Activated naive CD4-positive, alpha-beta T cell treated with anti-CD3 and anti-CD28 coated beads for 36 hours (primary cell): Measurements from ENCODE around the gene FTCD. TPM values are rescaled to one million over a fixed set of nuclear protein-coding genes. Genes with fewer than 3 reads are reported as not detected.

Source experiments
- CTCF ChIA-PET: fragments of 350-600 bp; sonication (Branson Sonifier 250); formaldehyde crosslinking; loops from one replicate; lab custom pipeline; 2021; ENCODE audit warnings: antibody characterized with exemption; lab: Charles Lee
- DNase-seq: peaks from one replicate; pipeline ENCODE4 v3.0.0-alpha.2; 2020
- H3K27ac Mint-ChIP-seq: one replicate; pipeline ENCODE4 v1.8.0; 2021; ENCODE audit warnings: mild to moderate bottlenecking, mixed read lengths
- H3K27me3 Mint-ChIP-seq: one replicate; pipeline ENCODE4 v1.8.0; 2021; ENCODE audit warnings: low read depth, mixed read lengths
- H3K36me3 Mint-ChIP-seq: one replicate; pipeline ENCODE4 v1.8.0; 2021; ENCODE audit warnings: low read depth, mixed read lengths
- H3K4me1 Mint-ChIP-seq: one replicate; pipeline ENCODE4 v1.8.0; 2021; ENCODE audit warnings: low read depth, mixed read lengths
- H3K4me3 Mint-ChIP-seq: one replicate; pipeline ENCODE4 v1.8.0; 2021; ENCODE audit warnings: mild to moderate bottlenecking, moderate library complexity, mixed read lengths
- H3K9me3 Mint-ChIP-seq: one replicate; pipeline ENCODE4 v1.8.0; 2021; ENCODE audit warnings: mixed read lengths
- intact Hi-C: fragments of 100-400 bp; cut with micrococcal nuclease; formaldehyde crosslinking; loops from one replicate; pipeline ENCODE4 v1.15.1; 2023
- total RNA-seq, 2 experiments: library from RNA; stranded (reverse); gene quantifications; one replicate each; pipeline ENCODE4 v1.2.3, GENCODE V29; 2021

Gene FTCD
- total RNA-seq, 2 experiments from 2014 or later = not detected

- no peak overlapping the region for H3K27ac Mint-ChIP-seq
- DNase-seq = no peak
- peaks cover 4% of the 10 kb centered on the region for H3K36me3 Mint-ChIP-seq
- no peaks in the 10 kb centered on the region for H3K27me3 Mint-ChIP-seq
- H3K4me1 Mint-ChIP-seq = no peaks in the 10 kb centered on the region
- no peaks in the 10 kb centered on the region for H3K9me3 Mint-ChIP-seq
- CTCF ChIA-PET = no interaction called here
- H3K4me3 Mint-ChIP-seq = no peak overlapping the region
- intact Hi-C loops = no loop called here
Measured at GRCh38 chr21:46191686-46192575, 36.6 kb upstream of the FTCD start.

- H3K27ac Mint-ChIP-seq = no peak overlapping the region
- no peaks in the 10 kb centered on the region for H3K27me3 Mint-ChIP-seq
- H3K4me1 Mint-ChIP-seq = no peaks in the 10 kb centered on the region
- H3K36me3 Mint-ChIP-seq = peaks cover 4% of the 10 kb centered on the region
- DNase-seq = no peak
- intact Hi-C loops = no loop called here
- no peak overlapping the region for H3K4me3 Mint-ChIP-seq
- CTCF ChIA-PET = interaction anchor here (1.3 kb wide), 1 partner anchor 38 kb away, joined by 4 read pairs; no protein-coding TSS in a partner anchor
- no peaks in the 10 kb centered on the region for H3K9me3 Mint-ChIP-seq
Measured at GRCh38 chr21:46191257-46191685, 35.9 kb upstream of the FTCD start.

GRCh38 chr21:46190491-46191131 lies 35.2 kb upstream of the FTCD start:
- CTCF ChIA-PET = interaction anchor here (1.3 kb wide), 1 partner anchor 38 kb away, joined by 4 read pairs; no protein-coding TSS in a partner anchor
- Mint-ChIP-seq H3K9me3 (no peaks in the 10 kb centered on the region), H3K36me3 (peaks cover 4% of the 10 kb centered on the region), H3K27ac (no peak overlapping the region), H3K27me3 (no peaks in the 10 kb centered on the region), H3K4me3 (no peak overlapping the region), H3K4me1 (peaks cover under 1% of the 10 kb centered on the region)
- intact Hi-C loops = no loop called here
- no peak for DNase-seq

- Mint-ChIP-seq H3K36me3 (peaks cover 3% of the 10 kb centered on the region), H3K27ac (no peak overlapping the region), H3K9me3 (no peaks in the 10 kb centered on the region), H3K4me1 (peaks cover 4% of the 10 kb centered on the region), H3K27me3 (no peaks in the 10 kb centered on the region), H3K4me3 (no peak overlapping the region)
- no peak for DNase-seq
- intact Hi-C loops = no loop called here
- CTCF ChIA-PET = interaction anchor here (0.5 to 1.3 kb wide), 2 partner anchors 37 to 152 kb away, joined by 3 to 4 read pairs; no protein-coding TSS in a partner anchor
Measured at GRCh38 chr21:46189959-46190490, 34.6 kb upstream of the FTCD start.

- Mint-ChIP-seq H3K9me3 (no peaks in the 10 kb centered on the region), H3K36me3 (peaks cover 1% of the 10 kb centered on the region), H3K4me3 (no peak overlapping the region), H3K27ac (no peak overlapping the region), H3K4me1 (peaks cover 4% of the 10 kb centered on the region), H3K27me3 (no peaks in the 10 kb centered on the region)
- CTCF ChIA-PET = interaction anchor here (0.5 kb wide), 1 partner anchor 152 kb away, joined by 3 read pairs; no protein-coding TSS in a partner anchor
- no peak for DNase-seq
- intact Hi-C loops = no loop called here
Measured at GRCh38 chr21:46189213-46189958, 34.0 kb upstream of the FTCD start.

- DNase-seq = no peak
- CTCF ChIA-PET = no interaction called here
- Mint-ChIP-seq H3K4me3 (no peak overlapping the region), H3K36me3 (no peaks in the 10 kb centered on the region), H3K27me3 (no peaks in the 10 kb centered on the region), H3K4me1 (peaks cover 4% of the 10 kb centered on the region), H3K27ac (no peak overlapping the region), H3K9me3 (no peaks in the 10 kb centered on the region)
- intact Hi-C loops = no loop called here
Measured at GRCh38 chr21:46188226-46189212, 33.1 kb upstream of the FTCD start.

GRCh38 chr21:46187814-46188213 lies 32.4 kb upstream of the FTCD start:
- H3K27ac Mint-ChIP-seq = no peak overlapping the region
- H3K9me3 Mint-ChIP-seq = no peaks in the 10 kb centered on the region
- no peak for DNase-seq
- no peaks in the 10 kb centered on the region for H3K27me3 Mint-ChIP-seq
- no peaks in the 10 kb centered on the region for H3K36me3 Mint-ChIP-seq
- intact Hi-C loops = no loop called here
- CTCF ChIA-PET = no interaction called here
- peaks cover 6% of the 10 kb centered on the region for H3K4me1 Mint-ChIP-seq
- H3K4me3 Mint-ChIP-seq = no peak overlapping the region

- no peaks in the 10 kb centered on the region for H3K36me3 Mint-ChIP-seq
- no peak overlapping the region for H3K4me3 Mint-ChIP-seq
- H3K27me3 Mint-ChIP-seq = no peaks in the 10 kb centered on the region
- intact Hi-C loops = no loop called here
- no peaks in the 10 kb centered on the region for H3K9me3 Mint-ChIP-seq
- DNase-seq = no peak
- H3K4me1 Mint-ChIP-seq = peaks cover 6% of the 10 kb centered on the region
- CTCF ChIA-PET = no interaction called here
- no peak overlapping the region for H3K27ac Mint-ChIP-seq
Measured at GRCh38 chr21:46187261-46187660, 31.9 kb upstream of the FTCD start.

GRCh38 chr21:46185716-46186115 lies 30.3 kb upstream of the FTCD start:
- Mint-ChIP-seq H3K4me1 (peaks cover 6% of the 10 kb centered on the region), H3K4me3 (no peak overlapping the region), H3K9me3 (no peaks in the 10 kb centered on the region), H3K27ac (no peak overlapping the region), H3K36me3 (no peaks in the 10 kb centered on the region), H3K27me3 (no peaks in the 10 kb centered on the region)
- CTCF ChIA-PET = no interaction called here
- intact Hi-C loops = loop anchor here (2.0 kb wide), 2 partner anchors 41 to 43 kb away; partner anchors contain the start of gene LSS
- no peak for DNase-seq

- Mint-ChIP-seq H3K27ac (peak overlapping the region; percentile 73), H3K27me3 (no peaks in the 10 kb centered on the region), H3K9me3 (no peaks in the 10 kb centered on the region), H3K4me3 (peak overlapping the region; percentile 82), H3K4me1 (peaks cover 6% of the 10 kb centered on the region), H3K36me3 (no peaks in the 10 kb centered on the region)
- DNase-seq = peak; percentile 66
- intact Hi-C loops = loop anchor here (2.0 kb wide), 2 partner anchors 40 to 44 kb away; partner anchors contain the start of gene LSS
- CTCF ChIA-PET = no interaction called here
Measured at GRCh38 chr21:46184625-46185555, 29.5 kb upstream of the FTCD start.
